Measurements from ENCODE around the gene UBE2G2.

UBE2G2 gene

DNA sequence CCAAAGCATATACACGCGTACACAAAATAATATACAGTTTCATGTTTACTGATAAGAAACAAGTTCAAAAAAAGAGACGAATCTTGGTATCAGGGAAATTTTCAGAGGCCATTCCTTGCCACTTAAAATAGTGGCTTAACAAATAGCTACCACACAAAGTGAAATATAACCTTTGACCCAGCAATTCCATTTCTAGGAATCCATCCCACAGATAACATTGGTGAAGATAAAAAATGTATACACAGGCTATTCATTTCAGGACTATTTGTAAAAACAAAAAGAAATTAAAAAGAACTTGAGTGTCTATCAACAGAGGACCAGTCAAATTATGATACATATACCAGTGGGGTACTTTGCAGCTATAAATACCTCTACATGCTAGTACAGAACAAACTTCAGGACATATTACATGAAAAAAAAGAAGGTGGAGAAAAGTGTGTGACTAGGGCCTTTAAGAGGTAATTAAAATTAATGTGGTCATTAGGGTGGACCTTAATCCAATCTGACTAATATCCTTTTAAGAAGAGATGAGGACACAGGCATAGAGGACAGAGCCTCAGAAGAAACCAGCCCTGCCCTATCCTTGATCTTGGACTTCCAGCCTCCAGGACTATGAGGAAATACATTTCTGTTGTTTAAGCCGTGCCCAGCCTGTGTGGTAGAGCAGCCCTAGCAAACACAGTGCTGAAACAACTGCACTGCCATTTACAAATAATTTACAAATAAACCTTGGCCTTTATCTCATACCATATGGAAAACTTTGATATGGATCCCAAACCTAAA, 7.8 kb downstream of the UBE2G2 start:
- in situ Hi-C loops (cut with MboI; ENCODE audit: low sequenced_read_pairs): loop anchor here (25.0 kb wide), 1 partner anchor 281 kb away; no protein-coding TSS in a partner anchor

DNA sequence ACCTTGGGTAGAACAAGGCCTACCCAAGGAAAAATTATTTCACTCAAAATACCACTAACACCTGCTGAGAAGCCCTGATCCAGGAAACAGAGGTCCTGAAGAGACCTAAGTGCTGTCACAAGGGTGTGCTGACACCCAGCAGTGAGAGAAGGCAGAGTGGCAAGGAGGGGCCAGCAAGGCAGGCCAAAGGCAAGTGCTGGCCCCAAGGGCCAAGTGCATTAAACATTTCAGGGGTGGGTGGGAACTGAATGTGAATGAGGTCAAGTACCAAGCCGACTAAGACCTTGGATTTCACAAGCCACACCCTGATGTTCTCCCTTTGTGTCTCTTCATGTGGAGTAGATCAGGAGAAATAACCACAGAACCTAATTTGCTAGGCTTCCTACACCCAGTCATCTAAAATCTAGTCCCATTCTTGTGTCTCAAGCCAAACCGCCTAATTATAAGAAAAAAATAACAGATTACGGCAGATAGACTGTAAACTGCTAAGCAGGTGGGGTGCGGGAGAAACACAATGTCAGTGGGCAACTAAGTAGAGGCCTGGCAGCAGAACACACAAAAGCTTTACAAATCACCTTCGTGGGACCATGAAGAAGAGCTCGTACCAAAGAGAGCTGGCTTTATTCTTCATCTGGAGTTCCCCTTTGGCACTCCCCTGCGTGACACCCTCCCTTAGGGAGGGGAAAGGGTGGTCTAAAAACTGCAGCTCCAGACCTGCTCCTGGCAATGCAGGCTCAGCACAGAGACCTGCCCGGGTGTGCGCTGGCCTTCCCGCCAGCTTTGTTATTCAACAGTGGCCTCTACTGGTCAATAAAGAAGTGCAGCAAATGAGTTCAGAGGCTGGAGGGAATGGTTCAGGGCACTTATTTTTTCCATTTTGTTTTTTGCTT, 8.7 kb downstream of the UBE2G2 start:
- in situ Hi-C loops (cut with MboI; ENCODE audit: low sequenced_read_pairs): loop anchor here (25.0 kb wide), 1 partner anchor 281 kb away; no protein-coding TSS in a partner anchor

DNA sequence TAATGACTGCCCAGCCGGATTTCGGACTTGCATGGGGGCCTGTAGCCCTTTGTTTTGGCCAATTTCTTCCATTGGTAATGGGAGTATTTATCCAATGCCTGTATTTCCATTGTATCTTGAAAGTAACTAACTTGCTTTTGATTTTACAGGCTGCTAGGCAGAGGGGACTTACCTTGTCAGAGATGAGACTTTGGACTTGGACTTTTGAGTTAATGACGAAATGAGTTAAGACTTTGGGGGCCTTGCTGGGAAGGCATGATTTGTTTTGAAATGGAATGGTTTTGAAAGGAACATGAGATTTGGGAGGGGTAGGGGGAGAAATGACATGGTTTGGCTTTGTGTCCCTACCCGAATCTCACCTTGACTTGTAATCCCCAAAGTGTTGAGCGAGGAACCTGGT, 9.6 kb downstream of the UBE2G2 start:
- in situ Hi-C loops (cut with MboI; ENCODE audit: low sequenced_read_pairs): loop anchor here (25.0 kb wide), 1 partner anchor 280 kb away; no protein-coding TSS in a partner anchor

GRCh38 chr21:44791246-44791645, 10.4 kb downstream of the UBE2G2 start:
- in situ Hi-C loops (cut with MboI; ENCODE audit: low sequenced_read_pairs): loop anchor here (25.0 kb wide), 1 partner anchor 279 kb away; no protein-coding TSS in a partner anchor

GRCh38 chr21:44790368-44790767, 11.3 kb downstream of the UBE2G2 start:
- in situ Hi-C loops (cut with MboI; ENCODE audit: low sequenced_read_pairs): loop anchor here (25.0 kb wide), 1 partner anchor 278 kb away; no protein-coding TSS in a partner anchor

- in situ Hi-C loops (cut with MboI; ENCODE audit: low sequenced_read_pairs): loop anchor here (25.0 kb wide), 1 partner anchor 278 kb away; no protein-coding TSS in a partner anchor
These were observed 11.7 kb downstream of the UBE2G2 start for GRCh38 chr21:44789880-44790279.

DNA sequence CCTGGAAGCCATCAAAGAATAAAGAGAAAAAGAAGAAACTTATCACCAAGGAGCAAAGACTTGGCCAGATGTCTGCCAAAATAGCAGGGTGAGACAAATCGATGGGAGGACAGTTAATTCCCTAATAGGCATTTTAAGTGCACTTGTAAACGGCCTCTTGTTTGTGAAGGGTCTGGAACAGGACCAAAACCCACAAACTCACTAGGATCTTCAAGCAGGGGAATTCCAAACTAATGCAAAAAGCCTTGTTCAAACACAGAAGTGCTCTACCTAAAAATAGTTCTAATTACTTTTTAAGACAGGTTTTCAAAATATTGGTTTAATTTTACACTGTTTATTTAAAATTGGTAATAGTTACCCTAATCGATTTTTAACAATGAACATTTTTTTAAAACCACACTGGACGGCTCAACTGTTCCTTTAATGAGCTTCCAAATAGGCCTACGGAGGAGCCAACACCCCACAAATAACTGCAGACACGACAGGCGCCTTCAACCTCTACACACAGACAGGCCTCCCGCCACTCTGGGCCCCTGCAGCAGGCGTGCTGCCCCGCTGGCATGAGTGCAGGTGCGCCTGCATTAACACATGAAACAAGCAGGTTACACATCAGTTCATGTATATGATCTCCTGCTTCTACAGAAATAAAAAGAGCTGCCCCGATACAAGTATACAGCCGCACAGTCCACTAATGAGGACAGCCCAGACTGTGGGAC, 15.8 kb downstream of the UBE2G2 start:
- in situ Hi-C loops (cut with MboI; ENCODE audit: low sequenced_read_pairs): loop anchor here (25.0 kb wide), 1 partner anchor 273 kb away; no protein-coding TSS in a partner anchor

GRCh38 chr21:44784810-44785209, 16.8 kb downstream of the UBE2G2 start:
- in situ Hi-C loops (cut with MboI; ENCODE audit: low sequenced_read_pairs): loop anchor here (25.0 kb wide), 1 partner anchor 273 kb away; no protein-coding TSS in a partner anchor

GRCh38 chr21:44783020-44783696, 18.5 kb downstream of the UBE2G2 start:
- in situ Hi-C loops (cut with MboI; ENCODE audit: low sequenced_read_pairs): loop anchor here (25.0 kb wide), 1 partner anchor 271 kb away; no protein-coding TSS in a partner anchor

DNA sequence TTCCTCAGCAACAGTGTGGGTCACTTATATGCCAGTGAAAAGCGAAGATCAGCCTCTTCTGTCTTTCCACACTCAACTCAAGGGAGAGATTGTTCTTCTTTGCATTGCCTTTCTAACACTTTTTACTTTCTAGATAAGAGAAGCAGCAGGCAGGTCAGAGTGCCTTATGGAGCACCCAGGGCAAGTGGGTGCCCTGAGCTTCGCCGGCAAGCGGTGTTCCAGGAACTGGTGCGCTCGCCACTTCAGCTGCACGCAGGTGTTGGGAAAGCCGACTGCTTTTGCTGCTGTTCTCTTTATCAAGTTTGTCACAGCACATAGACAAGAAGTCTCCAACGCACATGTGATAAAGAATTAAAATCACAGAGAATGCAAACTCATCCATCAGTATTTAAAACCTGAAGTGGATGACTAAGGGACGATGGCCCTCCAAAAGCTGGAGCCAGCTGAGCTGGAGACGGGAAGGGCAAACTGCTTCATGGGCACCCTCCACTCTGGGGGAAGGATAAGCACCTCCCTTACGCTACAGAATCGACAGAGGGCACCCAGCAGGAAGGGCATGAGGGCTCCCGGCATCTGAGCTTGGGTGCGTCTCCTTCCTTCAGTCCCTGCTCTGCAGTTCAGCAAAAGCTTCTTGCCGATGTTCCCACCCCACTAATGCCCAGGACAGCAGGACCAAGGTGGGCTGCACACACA, 20.7 kb downstream of the UBE2G2 start:
- in situ Hi-C loops (cut with MboI; ENCODE audit: low sequenced_read_pairs): loop anchor here (25.0 kb wide), 1 partner anchor 269 kb away; no protein-coding TSS in a partner anchor

DNA sequence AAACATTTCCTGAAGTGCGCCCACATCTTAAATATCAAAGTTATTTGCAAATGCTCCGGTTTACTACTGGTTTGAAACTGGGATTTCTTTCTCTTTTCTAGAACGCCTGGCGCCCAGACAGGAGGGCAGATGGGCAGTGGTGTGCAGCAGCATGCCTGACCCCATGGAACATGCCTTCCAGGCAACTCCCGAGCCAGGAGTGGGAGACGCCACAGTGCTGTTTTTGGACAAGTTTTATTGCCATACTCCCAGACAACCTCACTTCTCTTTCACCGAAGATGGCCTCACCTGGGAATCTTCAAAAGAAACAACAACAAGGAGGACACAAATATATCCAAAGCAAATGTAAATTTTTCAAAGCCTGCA, 21.5 kb downstream of the UBE2G2 start:
- in situ Hi-C loops (cut with MboI; ENCODE audit: low sequenced_read_pairs): loop anchor here (25.0 kb wide), 1 partner anchor 268 kb away; no protein-coding TSS in a partner anchor

DNA sequence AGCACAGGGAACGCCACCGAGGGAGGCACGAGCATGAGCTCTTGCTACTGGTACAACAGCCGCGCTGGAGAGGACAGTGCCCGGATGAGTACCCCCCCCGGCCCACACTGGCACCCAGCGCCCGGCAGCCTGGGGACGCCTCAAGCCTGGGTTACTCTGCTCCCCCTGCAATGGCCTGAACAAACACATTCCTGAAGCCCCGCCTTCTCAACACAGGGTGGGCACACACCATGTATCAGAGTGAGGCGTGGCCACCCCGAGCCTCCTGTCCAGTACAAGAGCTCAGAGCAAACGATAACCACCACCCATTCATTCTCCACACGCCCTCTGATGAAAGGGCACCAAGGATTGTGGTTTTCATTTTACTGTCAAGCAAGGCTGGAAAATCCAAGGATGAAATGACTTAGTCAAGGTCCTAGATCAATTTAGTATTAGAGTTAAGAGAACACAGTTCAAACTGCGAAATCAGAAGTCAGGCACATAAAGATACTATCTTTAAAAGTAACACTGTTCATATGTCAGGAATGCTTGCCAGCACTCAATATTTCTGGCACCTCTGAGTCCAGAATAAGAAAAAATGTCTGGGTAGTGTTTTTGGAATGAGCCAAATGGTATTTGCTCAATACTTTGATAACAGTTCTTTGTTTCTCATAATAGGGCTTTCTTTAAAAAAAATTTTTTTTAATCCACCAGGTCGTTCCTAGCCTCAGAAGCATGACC, 22.0 kb downstream of the UBE2G2 start:
- in situ Hi-C loops (cut with MboI; ENCODE audit: low sequenced_read_pairs): loop anchor here (25.0 kb wide), 1 partner anchor 267 kb away; no protein-coding TSS in a partner anchor

DNA sequence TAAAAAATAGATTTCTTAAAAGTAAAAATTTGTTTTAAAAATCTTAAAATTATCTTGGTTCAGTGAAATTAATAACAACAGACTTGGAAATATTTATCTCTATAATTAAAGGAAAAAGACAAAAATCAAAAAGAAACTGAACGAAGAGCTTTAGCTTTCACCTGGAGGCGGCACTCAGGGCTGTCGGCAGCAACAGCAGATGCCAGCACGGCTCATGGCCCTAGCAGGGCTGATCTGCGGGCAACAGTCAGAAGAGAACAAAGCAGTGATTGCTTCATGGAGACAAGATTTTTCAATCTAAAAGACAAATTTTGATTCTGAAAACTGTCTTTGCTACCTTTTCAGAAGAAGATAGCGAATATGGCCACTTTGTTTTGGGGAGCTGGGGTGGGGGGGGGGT, 22.6 kb downstream of the UBE2G2 start:
- in situ Hi-C loops (cut with MboI; ENCODE audit: low sequenced_read_pairs): loop anchor here (25.0 kb wide), 1 partner anchor 267 kb away; no protein-coding TSS in a partner anchor

DNA sequence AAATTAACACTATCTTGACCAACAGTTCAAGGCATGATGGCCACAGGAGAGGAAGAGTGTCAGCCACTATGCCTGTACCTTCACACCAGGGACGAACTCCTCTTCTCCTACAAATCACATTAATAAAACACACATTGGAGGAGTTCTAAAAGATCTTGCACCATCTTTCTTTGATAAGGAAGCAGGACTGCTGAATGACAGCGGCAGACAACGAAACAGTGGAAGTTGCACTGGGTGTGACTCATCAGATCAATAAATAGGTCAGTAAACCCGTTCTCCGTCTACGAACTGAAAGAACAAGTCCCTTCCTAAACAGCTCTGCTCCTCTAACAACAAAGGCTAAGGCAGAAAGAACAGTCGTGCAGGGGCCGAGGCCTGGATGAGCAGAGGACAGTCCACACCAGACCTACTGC, 23.1 kb downstream of the UBE2G2 start:
- in situ Hi-C loops (cut with MboI; ENCODE audit: low sequenced_read_pairs): loop anchor here (25.0 kb wide), 1 partner anchor 266 kb away; no protein-coding TSS in a partner anchor

DNA sequence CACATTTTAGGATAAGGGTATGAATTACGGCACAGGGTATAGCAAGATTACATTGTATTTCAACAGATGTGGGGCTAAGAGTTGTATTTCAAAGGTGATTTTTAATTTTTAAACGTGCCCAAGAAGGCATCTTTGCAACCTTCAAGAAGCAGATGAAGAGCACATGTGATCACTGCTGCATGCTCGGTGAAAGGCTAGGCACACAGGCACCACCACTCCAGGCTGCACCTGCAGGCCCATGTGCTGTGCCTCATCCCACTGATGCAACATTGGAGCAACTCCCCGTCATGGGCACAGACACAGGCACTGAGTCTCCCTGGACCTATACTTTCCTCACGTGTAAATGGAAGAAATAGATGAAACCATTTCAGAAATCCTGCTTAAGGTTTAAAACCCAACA, 23.5 kb downstream of the UBE2G2 start:
- in situ Hi-C loops (cut with MboI; ENCODE audit: low sequenced_read_pairs): loop anchor here (25.0 kb wide), 1 partner anchor 266 kb away; no protein-coding TSS in a partner anchor

GRCh38 chr21:44774972-44775371, 26.6 kb downstream of the UBE2G2 start:
- in situ Hi-C loops (cut with MboI; ENCODE audit: low sequenced_read_pairs): loop anchor here (25.0 kb wide), 1 partner anchor 263 kb away; no protein-coding TSS in a partner anchor

DNA sequence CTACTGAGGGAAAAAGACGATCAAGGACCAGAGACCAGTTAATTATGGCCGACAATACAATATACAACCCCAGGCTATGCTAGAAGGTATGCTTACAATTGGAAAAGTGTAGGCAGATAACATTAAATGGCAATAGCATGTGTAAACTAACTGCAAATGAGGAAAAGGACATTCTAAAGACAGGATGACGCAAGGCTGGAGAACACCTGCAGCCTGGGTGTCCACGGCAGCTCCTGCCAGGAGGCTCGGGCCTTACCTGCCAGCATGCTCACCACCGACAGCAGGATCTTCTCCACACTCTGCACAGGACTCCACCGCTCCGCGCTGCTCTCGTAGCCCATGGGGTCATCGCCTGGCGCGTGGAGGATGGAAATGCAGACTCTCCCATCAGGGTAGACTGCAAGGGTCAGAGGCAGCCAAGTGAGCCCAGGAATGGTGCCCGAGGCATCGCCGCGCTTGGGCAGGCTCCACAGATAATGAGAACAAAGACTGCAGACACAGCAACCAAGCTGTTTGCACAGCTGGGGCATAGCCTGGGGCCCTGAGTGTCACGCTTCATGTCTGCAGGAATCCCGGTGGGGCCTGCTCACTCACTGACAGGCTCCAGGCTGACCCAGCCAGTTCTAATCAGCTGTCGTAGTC, 28.2 kb downstream of the UBE2G2 start:
- in situ Hi-C loops (cut with MboI; ENCODE audit: low sequenced_read_pairs): no loop called here

All from HL-60/S4 treated with retinoic acid at 250 ng/mL for 4 days and 3 days (cell line).